ENCODE results near the gene USP34. TPM values are rescaled to one million over a fixed set of nuclear protein-coding genes. Genes with fewer than 3 reads are reported as not detected.

The USP34 gene
- total and polyA plus RNA-seq, 2 experiments from 2014 or later: 81.8 to 157 TPM

- Mint-ChIP-seq H3K27me3 (ENCODE audit: insufficient read depth, low read depth, poor library complexity) (peaks cover 2% of the 10 kb centered on the region), H3K36me3 (ENCODE audit: low read depth) (peaks cover 27% of the 10 kb centered on the region), H3K9me3 (no peaks in the 10 kb centered on the region), H3K4me3 (no peak overlapping the region), H3K4me1 (peaks cover 10% of the 10 kb centered on the region), H3K27ac (no peak overlapping the region)
- Histone ChIP-seq H3K4me1 (ENCODE audit: insufficient read depth) (0 out of 2 replicates have a peak, but pooled peaks cover 7% of the 10 kb centered on the region), H3F3A (replicated peaks; ENCODE audit: low read depth) (no peaks in the 10 kb centered on the region), H4K20me1 (replicated peaks; ENCODE audit: insufficient read depth) (0 out of 2 replicates have a peak, but pooled peaks cover 3% of the 10 kb centered on the region), H3K27me3 (ENCODE audit: insufficient read depth) (no peaks in the 10 kb centered on the region), H2AFZ (no peak overlapping the region), H3K4me2 (no peak overlapping the region), H3K4me3 (no peak overlapping the region), H3K79me2 (replicated peaks; ENCODE audit: insufficient read depth) (no peaks in the 10 kb centered on the region), H3K36me3 (ENCODE audit: insufficient read depth) (peaks cover 15% of the 10 kb centered on the region; the same call in 1 of the 2 replicates), H3K27ac (ENCODE audit: low read depth) (no peak overlapping the region), H3K9me2 (ENCODE audit: insufficient read depth) (no peaks in the 10 kb centered on the region)
- ATAC-seq: no peak
- TF ChIP-seq STAT1 (IDR thresholded peaks at IDR 0.05; ENCODE audit: unreplicated experiment) (no peak), CTCF (conservative IDR thresholded peaks at IDR 0.05; ENCODE audit: low read depth in 2 of 2) (no peak), ZNF114 (CRISPR knock-in tag; IDR thresholded peaks at IDR 0.05) (no peak), CREB1 (CRISPR knock-in tag; IDR thresholded peaks at IDR 0.05; ENCODE audit: low read depth) (no peak), NANOG (IDR thresholded peaks at IDR 0.05; ENCODE audit: borderline replicate concordance) (no peak), POLR2AphosphoS5 (IDR thresholded peaks at IDR 0.05; ENCODE audit: low read depth) (no peak), ETS1 (IDR thresholded peaks at IDR 0.05) (no peak), EZH2 (IDR thresholded peaks at IDR 0.05; ENCODE audit: low read depth, unreplicated experiment) (no peak), ZNF462 (CRISPR knock-in tag; IDR thresholded peaks at IDR 0.05) (no peak), EZH2phosphoT487 (IDR thresholded peaks at IDR 0.05; ENCODE audit: unreplicated experiment) (no peak), ZNF331 (CRISPR knock-in tag; IDR thresholded peaks at IDR 0.05; ENCODE audit: low read depth) (no peak), REST (IDR thresholded peaks at IDR 0.05; ENCODE audit: unreplicated experiment) (no peak), JUNB (IDR thresholded peaks at IDR 0.05; ENCODE audit: unreplicated experiment) (no peak)
- no peak for DNase-seq (ENCODE audit: low spot score)
These were observed 188.7 kb downstream of the USP34 start for GRCh38 chr2:61282104-61282590.
